ENCODE data around the gene ZFX.

ZFX gene

DNA sequence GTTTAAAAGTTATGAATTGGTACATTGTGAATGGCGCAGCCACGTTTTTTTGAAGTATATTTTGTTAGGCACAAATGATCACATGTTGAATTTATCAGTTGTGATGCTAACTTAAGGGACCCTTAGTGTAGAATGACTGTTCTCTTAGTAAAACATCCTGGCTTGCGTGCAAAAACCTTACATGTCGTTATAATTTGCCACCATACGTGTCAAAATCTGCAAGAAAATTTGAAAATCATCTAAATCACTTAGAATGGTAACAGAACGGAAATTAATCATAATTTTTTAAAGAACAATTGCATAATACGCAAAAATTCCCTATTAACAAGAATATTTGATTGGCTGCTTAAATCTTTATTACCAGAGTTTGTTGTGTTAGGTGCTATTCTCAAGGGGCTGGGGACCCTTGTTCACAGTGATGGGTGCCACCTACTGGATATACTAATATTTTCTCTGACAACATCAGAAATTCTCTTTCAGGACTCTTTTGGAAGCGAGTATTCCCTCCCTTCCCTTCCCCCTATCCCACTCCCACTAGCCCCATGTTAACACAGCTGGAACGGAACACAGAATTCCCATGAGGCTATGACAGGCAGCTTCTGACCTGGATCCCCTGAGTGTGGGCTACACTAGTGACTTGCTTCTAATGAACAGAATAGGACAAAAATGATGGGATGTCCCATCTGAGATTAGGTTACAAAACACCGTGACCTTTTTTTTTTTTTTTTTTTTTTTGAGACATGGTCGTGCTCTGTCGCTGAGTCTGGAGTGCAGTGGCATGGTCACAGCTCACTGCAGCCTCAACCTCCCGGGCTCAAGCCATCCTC is 92.5 kb downstream of the ZFX start:
- DNase-seq (ENCODE audit: low spot score) = peak; percentile 16

DNA sequence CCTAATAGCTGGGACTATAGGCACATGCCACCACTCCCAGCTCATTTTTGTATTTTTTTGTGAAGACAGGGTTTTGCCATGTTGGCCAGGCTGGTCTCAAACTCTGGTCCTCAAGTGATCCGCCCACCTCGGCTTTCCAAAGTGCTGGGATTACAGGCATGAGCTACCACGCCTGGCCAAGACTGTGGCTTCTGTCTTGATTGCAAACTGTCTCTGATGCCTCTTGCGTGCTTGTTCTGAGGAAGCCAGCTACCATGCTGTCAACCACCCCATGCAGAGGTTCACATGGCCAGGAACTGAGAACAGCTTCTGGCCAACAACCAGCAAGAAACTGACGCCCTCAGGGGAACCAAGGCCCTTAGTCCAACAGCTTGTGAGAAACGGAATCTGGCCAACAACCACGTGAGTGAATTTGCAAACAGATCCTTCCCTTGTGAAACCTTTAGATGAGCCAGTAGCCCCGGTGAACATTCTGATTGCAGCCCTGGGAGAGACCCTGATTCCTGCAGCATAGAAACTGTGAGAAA is 93.2 kb downstream of the ZFX start:
- DNase-seq (ENCODE audit: low spot score) = peak; percentile 41

DNA sequence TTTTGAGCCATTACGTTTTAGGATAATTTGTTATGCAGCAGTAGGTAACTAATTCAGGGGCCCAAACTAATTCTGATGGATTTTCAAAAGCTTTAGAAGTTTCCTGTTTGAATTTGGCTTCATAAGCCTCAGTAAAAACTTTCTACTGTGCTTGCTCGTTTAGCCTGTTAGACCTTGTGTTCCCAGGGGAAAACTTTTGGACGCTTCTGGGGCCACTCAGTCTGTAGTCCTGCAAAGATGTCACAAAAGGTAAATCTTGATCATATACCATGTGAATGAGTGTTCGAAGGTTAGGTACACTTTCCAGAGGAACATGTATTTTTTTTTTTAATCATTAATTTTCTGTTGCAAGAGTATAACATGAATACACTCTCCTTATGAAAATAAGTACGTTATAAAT is 93.7 kb downstream of the ZFX start:
- no peak for DNase-seq (ENCODE audit: low spot score)

DNA sequence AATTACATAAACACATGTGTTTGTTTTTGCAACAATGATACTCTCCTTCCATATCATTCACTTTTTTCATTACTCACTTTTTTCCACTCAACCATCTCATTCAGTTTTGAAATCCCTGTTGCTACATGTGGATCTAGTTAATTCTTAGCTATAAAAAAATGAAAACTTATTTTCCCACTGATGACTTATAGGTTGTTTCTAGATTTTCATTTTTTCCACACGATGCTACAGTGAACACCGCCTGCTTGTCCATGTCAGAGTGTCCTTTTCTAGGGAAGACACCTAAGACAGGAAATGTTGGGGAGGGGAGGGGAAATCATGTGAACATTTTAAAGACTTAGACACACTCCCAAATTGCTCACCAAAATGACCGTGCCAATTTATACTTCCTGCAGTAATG is 94.2 kb downstream of the ZFX start:
- no peak for DNase-seq (ENCODE audit: low spot score)

DNA sequence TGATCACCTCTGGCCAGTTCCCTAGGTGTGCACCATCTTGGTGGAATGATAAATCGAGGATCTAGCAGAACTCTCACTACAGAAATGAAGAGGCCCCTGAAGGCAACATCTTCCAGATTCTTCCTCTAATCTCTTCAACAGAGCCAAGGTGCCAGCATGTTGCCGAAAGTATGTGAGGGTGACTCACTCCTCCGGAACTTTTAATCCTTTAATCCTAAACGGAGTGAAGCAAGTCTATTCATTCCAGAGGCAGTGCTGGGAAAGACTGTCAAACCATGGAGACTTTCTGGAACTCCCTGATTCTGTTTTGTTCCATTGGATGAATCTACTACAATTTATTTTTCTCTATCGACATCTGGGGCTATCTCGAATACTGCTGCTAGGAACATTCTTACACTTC is 95.7 kb downstream of the ZFX start:
- DNase-seq (ENCODE audit: low spot score) = peak; percentile 57

DNA sequence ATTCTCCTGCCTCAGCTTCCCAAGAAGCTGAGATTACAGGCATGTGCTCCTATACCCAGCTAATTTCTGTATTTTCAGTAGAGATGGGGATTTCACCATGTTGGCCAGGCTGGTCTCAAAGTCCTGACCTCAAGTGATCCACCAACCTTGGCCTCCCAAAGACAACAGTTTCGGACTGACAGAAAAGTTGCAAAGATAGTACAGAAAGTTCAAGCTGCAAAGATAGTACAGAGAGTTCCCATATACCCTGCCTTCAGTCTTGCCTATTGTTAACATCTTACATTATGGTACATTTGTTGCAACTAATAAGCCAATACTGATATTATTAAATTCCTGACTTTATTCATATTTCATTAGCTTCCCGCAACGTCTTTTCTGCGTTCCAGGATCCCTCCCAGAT is 98.5 kb downstream of the ZFX start:
- no peak for DNase-seq (ENCODE audit: low spot score)

DNA sequence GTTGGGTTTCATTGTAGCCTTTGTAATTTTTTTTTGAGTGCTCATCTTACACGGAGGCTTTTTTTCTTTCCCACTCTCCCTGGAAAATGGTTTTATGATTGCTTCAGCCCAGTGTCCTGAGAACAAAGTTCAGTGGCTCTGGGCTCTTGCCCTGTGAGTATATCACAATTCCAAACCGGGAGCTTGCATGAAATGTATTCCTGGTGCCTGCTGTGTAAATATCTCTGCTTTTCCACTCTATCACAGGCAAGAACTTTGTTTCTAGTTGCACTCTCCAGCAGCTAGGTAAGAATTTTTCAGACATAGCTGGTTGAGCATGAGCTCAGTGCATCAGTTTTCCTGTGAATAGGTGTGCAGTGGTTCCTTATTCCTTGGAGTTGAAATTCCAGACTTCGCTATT is 103.5 kb downstream of the ZFX start:
- no peak for DNase-seq (ENCODE audit: low spot score)

DNA sequence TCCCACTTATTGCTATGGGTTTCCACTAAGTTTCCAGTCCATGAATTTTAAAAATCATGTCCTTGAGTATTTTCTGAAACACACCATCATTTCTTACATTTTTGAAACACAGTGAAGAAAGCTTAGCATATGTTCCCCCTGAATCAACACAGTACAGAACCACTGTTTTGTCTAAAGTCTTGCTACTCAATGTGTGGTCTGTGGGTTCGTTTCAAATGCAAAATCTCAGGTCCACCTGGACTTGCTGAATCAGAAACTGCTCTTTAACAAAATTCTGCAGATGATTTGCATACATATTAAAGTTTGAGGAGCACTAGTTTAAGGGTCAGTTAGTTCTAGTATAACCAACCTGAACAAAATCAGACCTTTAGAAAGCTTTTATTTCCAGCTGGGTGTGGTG is 103.9 kb downstream of the ZFX start:
- DNase-seq (ENCODE audit: low spot score) = no peak

DNA sequence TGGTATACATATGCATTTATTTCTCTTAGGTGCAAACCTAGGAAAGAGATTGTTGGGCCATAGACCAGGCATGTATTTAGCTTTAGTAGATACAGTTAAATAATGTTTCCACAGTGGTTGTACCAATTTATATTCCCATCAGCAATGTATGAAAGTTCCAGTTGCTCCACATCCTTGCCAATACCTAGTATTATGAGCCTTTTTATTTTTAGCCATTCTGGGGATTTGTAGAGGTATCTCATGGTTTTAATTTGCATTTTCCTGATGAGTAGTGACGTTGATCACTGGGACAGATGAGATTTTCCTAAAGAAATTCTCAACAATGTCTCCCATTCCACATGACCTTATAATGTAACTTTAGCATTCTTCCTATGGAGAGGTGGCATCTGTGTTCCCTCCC is 107.5 kb downstream of the ZFX start:
- DNase-seq (ENCODE audit: low spot score) = no peak

DNA sequence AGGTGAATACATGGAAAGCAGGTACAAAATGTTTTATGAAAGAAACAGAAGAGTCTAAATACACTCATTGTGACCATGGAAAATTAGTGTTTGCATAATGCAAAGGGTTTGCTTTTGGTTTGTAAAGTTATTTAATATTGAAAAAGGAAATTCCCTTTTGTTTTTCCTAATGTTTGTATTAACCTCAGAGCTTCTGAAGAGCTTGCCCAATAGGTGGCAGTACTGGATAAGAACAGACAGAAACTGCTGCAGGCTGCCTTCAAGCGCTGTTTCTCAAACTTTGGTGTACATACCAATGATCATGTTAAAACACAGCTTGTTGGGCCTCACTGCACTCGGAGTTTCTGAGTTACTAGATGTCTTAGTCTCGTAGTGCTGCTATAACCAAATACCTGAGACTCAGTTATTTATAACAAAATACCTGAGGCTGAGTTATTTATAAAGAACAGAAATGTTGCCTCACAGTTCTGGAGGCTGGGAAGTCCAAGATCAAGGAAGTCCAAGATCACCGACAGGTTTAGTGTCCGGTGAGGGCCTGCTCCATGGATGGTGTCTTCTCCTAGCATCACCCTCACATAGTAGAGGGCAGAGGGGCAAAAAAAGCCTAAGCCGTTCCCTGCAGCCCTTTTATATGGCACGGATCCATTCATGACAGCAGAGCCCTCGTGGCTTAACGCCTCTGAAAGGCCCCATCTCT is 110.2 kb downstream of the ZFX start:
- peak; percentile 63 for DNase-seq (ENCODE audit: low spot score)

DNA sequence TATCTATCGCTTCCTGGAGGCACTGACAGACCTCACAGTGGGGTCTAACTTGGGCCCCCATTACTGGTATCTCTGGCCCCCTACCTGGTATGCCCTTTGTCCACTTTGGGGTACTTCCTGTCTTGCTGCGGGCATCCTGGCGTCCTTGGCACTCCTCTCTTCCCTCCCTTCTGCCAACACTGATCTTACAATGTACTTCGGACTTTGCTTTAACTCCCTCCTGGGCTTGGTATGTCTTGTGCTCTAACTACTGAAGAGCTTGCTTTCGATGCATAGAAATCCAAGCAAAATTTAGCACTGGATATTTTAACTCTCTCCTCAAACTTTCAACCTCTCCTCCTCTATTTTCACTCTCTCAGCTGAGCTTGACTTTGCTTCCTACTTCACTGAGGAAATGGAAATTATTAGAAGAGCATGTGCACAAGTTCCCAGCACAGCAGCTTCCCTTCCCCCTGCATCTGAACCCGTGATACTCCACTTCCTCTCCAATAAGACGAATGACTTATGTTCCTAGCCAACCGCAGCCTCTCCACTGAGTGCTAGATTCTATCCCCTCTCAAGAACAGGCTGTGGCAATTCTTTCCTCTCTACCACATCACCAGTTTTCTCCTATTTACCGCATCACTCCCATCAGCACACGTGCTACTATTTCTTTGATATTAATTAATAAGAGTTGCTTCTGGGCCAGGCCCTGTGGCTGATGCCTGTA is 111.5 kb downstream of the ZFX start:
- no peak for DNase-seq (ENCODE audit: low spot score)

DNA sequence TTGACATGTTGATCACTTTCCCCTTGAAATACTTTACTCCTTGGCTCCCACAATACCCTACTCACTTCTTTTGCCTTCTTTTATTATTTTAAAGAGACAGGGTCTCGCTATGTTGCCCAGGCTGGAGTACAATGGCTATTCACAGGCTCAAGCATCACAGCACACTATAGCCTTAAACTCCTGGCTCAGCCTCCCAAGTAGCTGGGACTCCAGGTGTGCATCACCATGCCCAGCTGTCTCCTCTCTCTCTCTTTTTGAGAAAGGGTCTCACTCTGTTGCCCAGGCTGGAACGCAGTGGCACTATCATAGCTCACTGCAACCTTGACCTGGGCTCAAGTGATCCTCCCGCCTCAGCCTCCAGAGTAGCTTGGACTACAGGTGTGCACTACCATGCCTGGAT is 112.8 kb downstream of the ZFX start:
- no peak for DNase-seq (ENCODE audit: low spot score)

DNA sequence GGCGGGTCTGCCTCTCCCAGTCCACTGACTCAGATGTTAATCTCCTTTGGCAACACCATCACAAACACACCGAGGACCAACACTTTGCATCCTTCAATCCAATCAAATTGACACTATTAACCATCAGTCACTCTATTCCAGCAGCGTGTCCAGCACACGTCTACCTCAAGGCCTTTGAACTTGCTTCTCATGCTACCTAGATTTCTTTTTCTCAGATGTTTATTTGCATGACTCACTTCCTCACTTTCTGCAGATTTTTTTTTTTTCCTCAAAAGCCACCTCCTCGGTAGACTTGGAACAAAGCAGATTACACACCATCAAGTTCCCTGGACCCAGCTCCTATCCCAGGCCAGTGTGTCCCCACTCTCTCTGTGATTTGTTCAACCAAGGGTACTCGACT is 114.9 kb downstream of the ZFX start:
- no peak for DNase-seq (ENCODE audit: low spot score)
